HG02885 (cell line): ENCODE results near the gene GABRE.

Experiments used
- ATAC-seq: cut with Tn5 transposase; IDR thresholded peaks from one replicate; pipeline ENCODE4 v1.9.1; 2021; ENCODE audit warnings: mild to moderate bottlenecking; ENCODE audit not compliant: unreplicated experiment, poor library complexity

Gene GABRE, protein sequence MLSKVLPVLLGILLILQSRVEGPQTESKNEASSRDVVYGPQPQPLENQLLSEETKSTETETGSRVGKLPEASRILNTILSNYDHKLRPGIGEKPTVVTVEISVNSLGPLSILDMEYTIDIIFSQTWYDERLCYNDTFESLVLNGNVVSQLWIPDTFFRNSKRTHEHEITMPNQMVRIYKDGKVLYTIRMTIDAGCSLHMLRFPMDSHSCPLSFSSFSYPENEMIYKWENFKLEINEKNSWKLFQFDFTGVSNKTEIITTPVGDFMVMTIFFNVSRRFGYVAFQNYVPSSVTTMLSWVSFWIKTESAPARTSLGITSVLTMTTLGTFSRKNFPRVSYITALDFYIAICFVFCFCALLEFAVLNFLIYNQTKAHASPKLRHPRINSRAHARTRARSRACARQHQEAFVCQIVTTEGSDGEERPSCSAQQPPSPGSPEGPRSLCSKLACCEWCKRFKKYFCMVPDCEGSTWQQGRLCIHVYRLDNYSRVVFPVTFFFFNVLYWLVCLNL

DNA sequence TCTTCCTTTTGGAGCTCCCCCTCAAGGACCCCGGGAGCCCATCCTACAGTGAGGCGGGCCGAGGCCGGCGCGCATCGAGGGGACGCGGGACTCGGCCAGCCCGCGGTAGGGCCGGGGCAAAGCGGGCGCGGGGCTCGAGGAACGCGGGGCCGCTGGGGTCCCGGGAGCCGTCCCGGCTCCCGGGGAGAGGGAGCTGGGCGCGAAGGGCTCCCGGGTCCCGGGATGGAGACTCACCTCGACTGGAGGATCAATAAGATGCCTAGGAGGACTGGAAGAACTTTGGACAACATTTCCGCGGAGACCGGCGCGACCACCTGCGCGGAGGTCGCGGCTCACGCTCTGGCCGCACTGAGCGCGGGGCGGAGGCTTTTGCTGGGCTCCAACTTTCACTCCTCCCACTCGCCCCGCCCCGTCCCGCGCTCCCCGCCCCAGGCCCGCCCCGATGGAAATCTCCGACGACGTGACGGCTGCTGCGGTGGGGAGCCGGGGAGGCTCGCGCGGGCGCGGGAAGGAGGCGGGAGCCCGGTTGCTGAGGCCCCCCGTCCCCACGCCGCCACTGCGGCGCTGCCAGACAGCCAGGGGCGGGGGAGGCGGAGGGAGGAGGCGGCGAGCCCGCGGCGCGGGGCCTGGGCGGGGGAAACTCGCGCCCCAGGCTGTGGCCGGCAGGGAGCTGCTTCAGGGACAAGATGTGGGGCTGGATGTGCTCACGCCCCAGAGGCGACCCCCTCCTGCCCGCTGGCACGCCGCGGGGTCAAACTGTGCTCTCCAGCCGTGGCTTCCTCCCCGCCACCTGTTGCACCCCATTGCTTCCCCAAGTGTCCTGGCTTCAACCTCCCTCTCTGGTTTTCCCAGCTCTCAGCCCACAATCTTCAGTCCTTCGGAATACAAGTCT lies at the start of gene GABRE:
GABRE (minus strand) TSS at position 341 of the 892 bp plus-strand sequence; CDS start at position 290, 51 bp downstream.
- ATAC-seq: no peak

DNA sequence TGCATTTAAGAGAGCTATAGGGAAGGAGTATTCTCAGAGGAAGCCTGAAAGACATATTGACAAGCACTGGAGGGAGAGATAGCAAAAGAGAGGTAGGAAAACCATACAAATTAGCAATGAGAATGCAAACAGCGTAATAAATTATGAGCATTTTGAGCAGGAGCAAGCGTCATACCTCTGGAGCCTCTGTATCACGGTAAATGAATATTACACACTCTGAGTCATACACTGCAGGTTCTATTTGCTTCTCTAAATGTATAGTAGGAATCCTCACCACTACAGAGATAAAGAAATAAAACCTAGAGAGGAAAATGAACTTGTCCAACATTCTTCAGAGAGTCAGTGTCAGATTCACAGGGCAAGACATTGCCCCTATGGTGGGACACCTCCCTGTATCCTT lies 46.4 kb upstream of the GABRE start:
- ATAC-seq: no peak

DNA sequence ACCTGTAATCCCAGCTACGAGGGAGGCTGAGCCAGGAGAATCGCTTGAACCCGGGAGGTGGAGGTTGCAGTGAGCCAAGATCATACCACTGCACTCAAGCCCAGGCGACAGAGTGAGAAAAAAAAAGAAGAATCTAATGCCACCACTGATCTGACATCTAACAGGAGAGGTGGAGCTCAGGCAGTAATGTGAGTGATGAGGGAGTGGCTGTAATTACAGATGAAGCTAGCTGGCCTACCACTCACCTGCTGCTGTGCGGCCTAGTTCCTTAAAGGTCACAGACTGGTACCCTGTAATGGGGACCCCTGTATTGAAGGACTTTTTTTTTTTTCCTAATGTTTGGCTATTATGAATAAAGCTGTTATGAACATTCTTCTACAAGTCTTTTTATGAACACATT lies 25.3 kb upstream of the GABRE start:
- no peak for ATAC-seq

DNA sequence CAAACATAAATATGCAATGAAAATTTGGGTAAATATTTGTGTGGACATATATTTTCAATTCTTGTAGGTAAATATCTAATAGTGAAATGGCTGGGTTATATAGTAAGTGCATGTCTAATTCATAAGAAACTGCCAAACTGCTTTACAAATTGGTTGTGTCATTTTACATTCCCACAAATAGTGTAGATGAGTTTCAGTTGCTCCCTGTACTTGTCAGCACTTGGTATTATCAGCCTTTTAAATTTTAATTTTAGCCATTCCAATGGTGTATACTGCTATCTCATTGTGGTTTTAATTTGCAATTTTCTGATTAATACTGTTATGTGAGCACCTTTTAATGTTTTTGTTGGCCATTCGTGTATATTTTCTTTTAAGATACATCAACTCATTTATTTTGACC lies 23.1 kb upstream of the GABRE start:
- no peak for ATAC-seq

DNA sequence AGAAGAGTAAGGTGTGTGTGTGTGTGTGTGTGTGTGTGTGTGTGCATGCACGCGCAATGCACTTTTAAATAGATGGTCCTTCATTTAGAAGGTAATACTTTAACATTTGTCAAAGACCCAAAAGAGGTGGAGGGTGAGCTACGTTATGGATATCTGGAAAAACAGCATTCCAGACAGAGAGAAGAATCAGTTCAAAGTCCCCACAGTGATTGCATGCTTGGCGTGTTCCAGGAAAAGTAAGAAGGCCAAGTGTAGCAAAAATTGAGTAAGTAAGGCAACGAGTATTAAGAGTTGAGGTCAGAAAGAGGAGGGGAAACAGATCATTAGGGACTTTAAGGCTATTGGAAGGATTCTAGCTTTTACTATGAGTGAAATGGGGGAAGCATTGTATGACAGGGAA lies 21.9 kb upstream of the GABRE start:
- no peak for ATAC-seq

DNA sequence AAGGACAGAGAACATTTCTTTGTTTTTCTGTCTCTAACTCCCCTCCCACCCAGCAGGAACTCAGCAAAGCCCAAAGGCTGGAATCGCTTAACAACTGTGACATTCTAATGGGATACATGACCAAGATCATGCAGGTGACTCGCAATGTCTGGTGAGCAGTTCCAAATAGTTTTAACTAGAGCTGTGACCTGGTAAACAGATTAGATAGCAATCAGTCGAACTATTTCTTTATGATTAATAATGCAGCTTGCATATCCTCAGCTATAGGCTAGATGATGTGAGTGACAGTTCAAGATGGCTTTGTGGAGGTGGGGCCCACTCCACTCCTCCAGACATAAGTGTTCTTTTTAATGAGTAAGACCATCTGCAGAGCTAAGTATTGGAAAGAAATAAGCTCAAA lies 20.0 kb upstream of the GABRE start:
- no peak for ATAC-seq

DNA sequence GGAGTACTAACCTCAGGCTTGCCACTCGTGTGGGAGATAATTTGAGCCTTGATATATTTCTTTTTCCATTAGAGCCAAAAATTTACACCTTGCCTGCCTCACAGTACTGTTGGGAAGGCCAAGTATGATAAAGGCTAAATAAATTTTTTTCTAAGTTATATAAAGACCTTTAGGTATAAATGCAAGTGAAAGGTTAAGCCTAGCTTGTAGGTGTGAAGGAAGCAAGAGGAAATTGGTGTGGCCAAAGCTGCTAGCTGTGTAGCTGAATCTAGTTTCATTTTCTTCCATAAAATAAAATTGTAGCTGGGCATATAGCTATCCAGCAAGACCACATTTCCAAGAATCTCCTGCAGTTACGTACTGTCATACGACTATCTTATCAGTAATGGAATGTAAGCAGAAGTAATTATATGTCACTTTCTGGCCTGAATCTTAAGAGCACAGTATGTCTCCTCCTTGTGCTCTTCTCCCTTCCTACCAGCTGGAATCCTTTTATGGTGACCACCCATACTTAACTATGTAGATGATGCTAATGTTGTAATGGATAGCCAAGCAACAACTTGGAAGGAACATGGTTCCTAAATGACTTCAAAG lies 14.3 kb upstream of the GABRE start:
- ATAC-seq: no peak

DNA sequence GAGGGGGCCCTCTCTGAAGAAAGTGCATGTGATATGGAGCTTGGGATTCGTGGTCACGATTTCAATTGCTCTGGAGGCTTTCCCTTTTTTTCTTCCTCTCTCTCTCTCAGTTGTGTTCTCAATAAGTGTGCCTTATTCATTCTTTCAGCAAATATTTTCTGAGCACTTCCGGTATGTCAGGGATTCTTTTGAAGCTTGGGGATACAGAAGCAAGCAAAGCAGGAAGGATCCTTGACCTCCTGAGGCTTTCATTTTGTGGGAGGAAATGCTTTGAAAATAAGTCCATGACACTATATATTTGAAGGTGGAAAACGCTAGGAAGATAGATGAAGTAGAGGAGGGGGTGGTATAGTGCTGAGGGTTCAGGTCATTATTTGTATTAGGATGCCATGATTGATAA lies 12.6 kb upstream of the GABRE start:
- no peak for ATAC-seq

DNA sequence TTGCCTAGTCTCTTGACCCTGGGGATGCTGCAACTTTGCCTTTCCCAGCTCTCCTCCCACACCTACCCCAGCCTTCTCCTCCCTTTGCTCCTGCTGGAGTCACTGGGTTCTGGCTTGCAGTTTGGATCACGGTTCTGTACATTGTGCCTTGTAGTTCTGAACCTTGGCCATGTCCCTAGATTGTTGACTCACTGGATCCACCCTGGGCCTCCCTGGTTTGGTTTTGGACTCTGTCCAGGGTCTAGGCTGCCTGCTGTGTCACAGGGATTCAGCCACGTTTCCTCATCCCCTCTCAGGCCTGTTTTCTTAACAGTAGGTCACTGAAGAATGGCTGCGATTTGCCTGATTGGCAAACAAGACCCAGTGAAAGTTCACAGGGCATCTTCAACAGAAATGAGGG lies 11.5 kb upstream of the GABRE start:
- ATAC-seq: no peak

DNA sequence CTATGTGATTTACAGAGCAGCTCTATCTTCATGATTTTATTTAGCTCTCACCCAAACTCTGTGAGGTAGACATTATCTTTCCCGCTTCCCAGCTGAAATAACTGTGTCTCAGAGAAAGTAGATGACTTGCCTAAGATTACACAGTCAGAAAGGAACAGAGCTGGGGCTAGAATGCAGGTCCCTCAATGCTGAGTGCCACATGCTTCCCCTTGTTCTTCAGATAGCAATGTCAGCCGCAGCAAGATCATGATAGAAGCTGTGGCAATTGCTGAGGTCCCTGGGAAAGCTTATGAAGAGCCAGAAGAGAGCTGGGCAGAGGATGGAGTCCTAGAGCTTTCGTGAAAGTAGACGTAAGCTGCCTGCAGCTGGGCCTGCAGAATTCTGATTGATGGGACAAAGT lies 11.1 kb upstream of the GABRE start:
- no peak for ATAC-seq

DNA sequence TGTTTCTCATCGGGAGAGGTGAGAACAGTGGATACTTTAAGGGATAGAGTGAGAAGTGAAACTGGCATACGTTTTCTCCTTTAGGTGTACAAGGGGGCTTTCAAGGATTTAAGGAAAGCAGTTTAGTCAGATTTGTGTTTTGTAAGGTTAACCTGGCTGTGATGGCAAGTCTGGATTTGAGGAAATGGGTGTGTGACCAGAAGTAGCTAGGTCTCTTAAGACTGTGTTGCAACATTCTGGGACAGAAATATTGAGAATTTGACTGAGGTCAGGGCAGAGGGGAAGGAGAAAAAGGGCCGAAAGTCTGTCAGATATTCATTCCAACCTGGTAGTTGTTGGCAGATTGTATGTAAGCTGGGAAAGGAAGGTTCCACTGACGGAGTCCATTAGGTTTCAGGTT lies 10.4 kb upstream of the GABRE start:
- ATAC-seq: no peak

DNA sequence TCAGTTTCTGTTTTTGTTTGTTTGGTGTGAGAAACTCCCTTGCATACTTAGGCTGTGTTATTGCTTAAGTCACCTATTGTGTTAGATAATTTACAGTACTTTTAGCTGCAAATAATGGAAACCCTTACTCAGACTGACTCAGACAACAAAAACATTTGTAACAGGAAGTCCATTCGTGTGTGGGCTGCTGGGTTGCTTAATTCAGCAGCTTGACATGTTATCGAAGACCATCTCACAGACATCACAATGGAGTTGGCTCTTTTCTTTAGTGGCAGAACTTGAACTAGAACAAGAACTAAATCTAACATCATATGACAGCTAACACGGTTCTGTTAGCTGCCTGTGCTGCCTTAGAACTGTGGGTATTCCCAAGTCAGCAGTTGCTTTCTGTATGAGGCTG lies 9.9 kb upstream of the GABRE start:
- ATAC-seq: no peak

DNA sequence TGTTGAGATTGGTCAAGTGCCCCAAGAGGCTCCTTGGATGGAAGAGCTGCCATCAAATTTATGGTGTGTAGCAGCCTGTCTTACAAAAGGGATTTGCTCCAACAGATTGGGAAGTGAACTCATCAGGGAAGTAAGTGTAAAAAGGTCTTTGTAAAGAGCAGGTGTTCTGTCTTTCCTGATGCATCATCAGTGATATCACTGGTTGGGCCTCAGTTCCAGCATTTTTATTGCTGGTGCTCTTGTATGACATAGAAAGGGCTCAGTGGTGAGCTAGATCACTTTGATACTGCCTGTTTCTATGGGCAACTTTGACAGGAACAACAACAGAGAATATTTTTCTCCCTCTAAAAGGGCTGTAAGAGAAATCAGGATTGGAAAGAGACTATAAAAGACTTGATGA lies 8.7 kb upstream of the GABRE start:
- no peak for ATAC-seq

DNA sequence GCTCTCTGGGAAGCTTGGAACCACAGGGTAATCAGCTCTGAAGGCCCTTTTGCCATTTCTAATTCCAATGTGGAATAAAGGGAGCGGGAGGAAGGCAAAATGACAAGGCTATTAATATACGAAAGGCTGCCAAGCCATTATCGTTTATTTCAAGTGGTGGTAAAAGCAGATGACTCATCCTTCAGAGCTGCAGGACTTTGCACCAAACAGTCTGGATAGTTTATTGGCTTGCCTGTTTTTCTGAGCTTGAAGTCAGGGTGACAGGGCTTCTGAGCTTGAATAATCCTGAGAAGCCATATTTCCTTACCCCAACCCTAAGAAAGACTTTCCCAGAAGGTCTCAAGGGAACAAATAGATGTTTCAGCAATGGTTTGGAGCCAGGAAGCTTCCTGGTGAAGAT lies 7.7 kb upstream of the GABRE start:
- ATAC-seq: no peak

DNA sequence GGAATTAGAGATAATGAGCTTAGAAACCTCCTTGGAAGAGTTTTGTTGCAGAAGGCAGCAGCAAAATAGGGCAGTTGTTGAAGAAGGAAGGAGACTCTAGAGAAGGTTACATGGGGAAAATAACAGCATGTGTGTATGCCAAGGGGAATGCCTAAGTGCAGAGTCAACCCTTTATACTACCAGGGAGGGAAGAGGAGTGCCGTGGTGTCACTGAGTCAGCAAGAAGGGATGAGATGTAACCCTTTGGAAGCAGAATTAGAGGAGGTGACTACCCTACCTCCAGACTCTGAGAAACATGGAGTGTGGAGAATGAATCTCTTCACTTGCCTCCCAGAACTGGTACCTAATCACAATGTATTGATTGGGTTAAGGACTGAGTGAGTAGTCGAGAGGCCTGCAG lies 6.7 kb upstream of the GABRE start:
- ATAC-seq: no peak

DNA sequence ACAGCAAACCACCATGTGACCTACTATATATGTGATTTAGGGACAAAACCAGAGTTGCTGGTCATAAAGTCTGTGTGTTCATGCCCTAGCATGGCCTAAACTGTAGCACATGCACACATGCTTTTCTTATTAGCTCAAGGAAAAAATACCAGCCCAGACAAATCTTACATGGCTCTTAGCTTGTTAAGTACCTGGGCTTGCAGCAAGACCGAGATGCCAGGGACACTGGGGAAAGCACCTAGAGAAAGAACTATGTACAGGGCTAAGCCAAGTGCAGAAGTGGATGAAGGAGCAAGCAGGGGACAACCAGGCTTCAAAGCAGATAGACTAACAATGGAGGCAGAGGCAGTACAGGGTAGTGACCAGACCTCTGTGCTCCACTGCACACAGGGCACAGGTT lies 3.4 kb upstream of the GABRE start:
- no peak for ATAC-seq

DNA sequence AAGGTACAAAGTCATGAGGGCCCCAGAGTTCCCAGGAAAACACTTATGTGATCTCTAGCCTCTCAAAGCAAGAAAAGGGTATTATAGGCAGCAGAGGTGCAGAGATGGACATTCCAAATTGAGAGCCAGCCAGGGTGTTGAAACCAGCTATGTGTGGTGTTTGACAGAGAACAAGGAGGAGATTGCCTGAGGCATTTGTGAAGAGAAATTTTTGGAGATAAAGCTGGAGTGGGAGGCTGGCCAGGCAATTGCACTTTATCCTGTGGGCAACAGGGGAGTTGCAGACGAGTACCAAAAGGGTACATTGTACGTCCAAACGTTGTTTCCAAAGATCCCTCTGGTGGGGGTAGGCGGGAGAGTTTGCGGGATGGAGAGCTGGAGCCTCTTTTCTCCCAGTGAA lies 2.5 kb upstream of the GABRE start:
- no peak for ATAC-seq

DNA sequence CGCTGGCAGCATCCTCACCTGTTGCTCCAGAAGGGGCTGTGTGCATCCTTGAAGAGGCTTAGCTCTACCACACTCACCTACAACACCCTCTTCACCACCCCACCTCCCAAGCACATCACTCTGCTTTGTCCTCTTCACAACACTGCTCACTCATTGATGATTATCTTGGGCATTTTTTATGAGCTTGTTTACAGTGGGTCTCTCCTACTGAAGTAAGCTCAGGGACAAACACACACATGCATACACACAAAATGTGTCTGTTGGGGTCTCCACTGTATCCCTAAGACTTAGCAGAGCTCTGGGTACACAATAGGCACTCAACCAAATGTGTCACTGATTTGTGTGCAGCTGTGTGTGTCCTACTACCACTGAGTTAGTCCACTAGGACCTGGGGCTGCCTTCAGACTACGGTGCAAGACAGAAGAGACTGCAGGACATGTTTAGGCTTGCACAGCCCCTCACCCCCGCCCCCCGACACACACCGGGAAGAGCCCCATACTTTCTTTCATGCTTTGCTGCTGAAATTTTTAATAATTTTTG lies 1.3 kb upstream of the GABRE start:
- ATAC-seq: no peak

DNA sequence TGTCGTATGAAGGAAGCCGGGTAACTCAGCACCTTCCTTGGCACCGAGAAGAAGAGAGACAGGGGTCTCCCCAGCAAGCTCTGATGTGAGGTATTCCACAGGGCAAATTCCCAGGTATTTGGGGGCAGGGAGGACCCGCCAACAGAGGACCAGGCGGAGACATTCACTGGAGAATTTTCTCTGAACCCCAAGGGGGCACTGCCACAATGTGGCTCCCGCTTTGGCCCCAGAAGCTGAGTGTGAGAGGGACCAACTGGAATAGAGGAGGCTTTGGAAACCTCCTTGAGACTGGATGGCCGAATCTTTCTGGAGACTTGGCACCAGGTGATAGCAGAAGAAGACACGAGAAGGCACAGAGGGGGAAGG lies 735 bp upstream of the GABRE start:
- ATAC-seq: no peak

DNA sequence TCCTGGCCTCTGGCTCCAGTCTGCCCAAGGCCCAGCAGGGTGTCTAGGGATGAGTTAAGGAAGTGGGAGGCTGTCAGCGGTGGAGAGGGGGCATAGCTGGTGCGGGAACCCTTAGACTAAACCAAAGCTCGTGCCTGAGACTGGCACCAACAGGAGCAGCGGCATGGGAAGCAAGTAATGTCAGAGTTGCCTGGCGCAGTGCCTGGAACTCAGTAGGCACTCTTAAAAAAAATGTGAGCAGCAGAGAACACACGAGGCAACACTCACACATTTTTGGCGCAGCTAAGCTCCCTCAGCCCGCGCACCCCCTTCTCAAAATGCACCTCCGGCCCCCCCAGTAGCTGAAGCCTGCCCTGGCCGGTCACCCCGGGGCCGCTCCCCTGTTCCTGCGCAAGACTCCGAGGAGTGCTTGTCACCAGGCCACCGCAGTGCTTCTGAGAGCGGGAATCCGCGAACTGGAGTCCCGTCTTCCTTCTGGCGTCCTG lies 583 bp downstream of the GABRE start:
- ATAC-seq: no peak
